ENCODE results near the gene REPIN1. TPM values are rescaled to one million over a fixed set of nuclear protein-coding genes. Genes with fewer than 3 reads are reported as not detected.
A peak's percentile ranks its signal among the peaks of the same experiment; 100 is the strongest.

The REPIN1 gene
- total and polyA plus RNA-seq, 9 of the 15 experiments (the other 6 are each of a cell fraction or from before 2014, with no cell fraction given) = 8.1 to 283 (median 94.3) TPM

GRCh38 chr7:150378115-150378852 lies 9.7 kb downstream of the REPIN1 start (continued):
- TF ChIP-seq MYC (IDR thresholded peaks at IDR 0.05; ENCODE audit: low read depth, low read length) (no peak), MYC (CRISPR knock-in tag; IDR thresholded peaks at IDR 0.05; ENCODE audit: borderline replicate concordance, low read depth) (peak; percentile 92; the same call in 1 of the 2 replicates), E2F3 (CRISPR knock-in tag; IDR thresholded peaks at IDR 0.05) (no peak), NFATC3 (IDR thresholded peaks at IDR 0.05) (no peak), GTF3C2 (IDR thresholded peaks at IDR 0.05; ENCODE audit: borderline replicate concordance, extremely low read depth, insufficient read length) (peak; percentile 39), ZNF408 (CRISPR knock-in tag; IDR thresholded peaks at IDR 0.05; ENCODE audit: low read depth) (no peak), SUPT5H (IDR thresholded peaks at IDR 0.05) (no peak), ZNF695 (CRISPR knock-in tag; IDR thresholded peaks at IDR 0.05) (no peak), ZBTB7A (IDR thresholded peaks at IDR 0.05; ENCODE audit: borderline replicate concordance, control insufficient read depth, low read depth, low read length) (peak; percentile 45; the same call in 1 of the 2 replicates), CHD1 (IDR thresholded peaks at IDR 0.05; ENCODE audit: low read length) (peak; percentile 88), ZNF79 (CRISPR knock-in tag; IDR thresholded peaks at IDR 0.05; ENCODE audit: low read depth) (no peak), ZNF316 (IDR thresholded peaks at IDR 0.05) (no peak), NFRKB (IDR thresholded peaks at IDR 0.05; ENCODE audit: low read depth) (0 out of 2 replicates have a peak, but pooled peaks have one; percentile 64), DPF2 (IDR thresholded peaks at IDR 0.05) (peak; percentile 60; the same call in 1 of the 2 replicates), NR2C1 (IDR thresholded peaks at IDR 0.05) (no peak), NR2C1 (tag; IDR thresholded peaks at IDR 0.05) (0 out of 2 replicates have a peak, but pooled peaks have one; percentile 8), TFAP4 (CRISPR knock-in tag; IDR thresholded peaks at IDR 0.05; ENCODE audit: borderline replicate concordance) (peak; percentile 88), HDGF (IDR thresholded peaks at IDR 0.05) (0 out of 2 replicates have a peak, but pooled peaks have one; percentile 40), ID3 (CRISPR knock-in tag; IDR thresholded peaks at IDR 0.05) (no peak), ID3 (tag; IDR thresholded peaks at IDR 0.05) (0 out of 2 replicates have a peak, but pooled peaks have one; percentile 60), ZHX1 (conservative IDR thresholded peaks at IDR 0.05; ENCODE audit: low read length) (no peak), ZNF586 (CRISPR knock-in tag; conservative IDR thresholded peaks at IDR 0.05) (no peak), FOSL1 (tag; conservative IDR thresholded peaks at IDR 0.05) (no peak), NCOR1 (IDR thresholded peaks at IDR 0.05) (no peak)

Measured in K562 (cell line).